ENCODE data around the gene TET2. TPM values are rescaled to one million over a fixed set of nuclear protein-coding genes. Genes with fewer than 3 reads are reported as not detected.

Gene TET2
- total and polyA plus RNA-seq, 2 of the 4 experiments (the other 2 are of a cell fraction): 5.6 to 25.3 TPM

DNA sequence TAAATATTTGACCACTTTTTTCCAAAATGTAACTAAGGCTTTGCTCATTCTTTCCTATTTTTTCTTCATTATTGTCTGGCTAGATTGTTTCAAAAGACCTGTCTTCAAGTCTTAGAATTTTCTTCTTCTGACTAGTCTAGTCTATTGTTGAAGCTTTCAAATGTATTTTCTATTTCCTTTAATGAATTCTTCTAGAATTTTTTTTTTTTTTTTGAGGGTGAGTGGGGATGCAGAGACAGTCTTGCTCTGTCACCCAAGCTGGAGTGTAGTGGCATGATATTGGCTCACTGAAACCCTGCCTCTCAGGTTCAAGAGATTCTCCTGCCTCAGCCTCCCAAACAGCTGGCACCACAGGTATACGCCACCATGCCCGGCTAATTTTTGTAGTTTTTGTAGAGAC, 141.4 kb downstream of the TET2 start:
- no peak overlapping the region for H2BK120ac ChIP-seq (ENCODE audit: low read depth, low read length)
- no peak overlapping the region for H3K9ac ChIP-seq (ENCODE audit: low read depth, low read length)
- H4K5ac ChIP-seq (ENCODE audit: low read depth, low read length): no peak overlapping the region
- no peaks in the 10 kb centered on the region for H3K79me1 ChIP-seq (ENCODE audit: low read depth in 1 of 2, low read length in 2 of 2)
- no peak overlapping the region for H4K8ac ChIP-seq (ENCODE audit: low read depth in 2 of 2, low read length in 2 of 2)
- no peak overlapping the region for H3K4me3 ChIP-seq (ENCODE audit: insufficient read depth, low read depth, low read length)
- TF ChIP-seq RAD21 (IDR thresholded peaks at IDR 0.05; ENCODE audit: low read length): no peak
- TF ChIP-seq MAZ (IDR thresholded peaks at IDR 0.05; ENCODE audit: borderline replicate concordance, low read depth, low read length): no peak
- TF ChIP-seq MXI1 (IDR thresholded peaks at IDR 0.05; ENCODE audit: borderline replicate concordance, low read depth, low read length): no peak
- no peak for TF ChIP-seq RFX5 (IDR thresholded peaks at IDR 0.05; ENCODE audit: low read depth, low read length)
- TF ChIP-seq NFE2L2 (IDR thresholded peaks at IDR 0.05; ENCODE audit: low read depth, low read length): no peak
- TF ChIP-seq CTCF (conservative IDR thresholded peaks at IDR 0.05; ENCODE audit: low read depth, low read length): no peak
- TF ChIP-seq BHLHE40 (IDR thresholded peaks at IDR 0.05; ENCODE audit: low read depth, low read length): no peak
- no peak for TF ChIP-seq USF2 (IDR thresholded peaks at IDR 0.05; ENCODE audit: low read depth, low read length)
- no peak for TF ChIP-seq SMC3 (IDR thresholded peaks at IDR 0.05; ENCODE audit: low read depth, low read length)
- TF ChIP-seq, protein P1, sequence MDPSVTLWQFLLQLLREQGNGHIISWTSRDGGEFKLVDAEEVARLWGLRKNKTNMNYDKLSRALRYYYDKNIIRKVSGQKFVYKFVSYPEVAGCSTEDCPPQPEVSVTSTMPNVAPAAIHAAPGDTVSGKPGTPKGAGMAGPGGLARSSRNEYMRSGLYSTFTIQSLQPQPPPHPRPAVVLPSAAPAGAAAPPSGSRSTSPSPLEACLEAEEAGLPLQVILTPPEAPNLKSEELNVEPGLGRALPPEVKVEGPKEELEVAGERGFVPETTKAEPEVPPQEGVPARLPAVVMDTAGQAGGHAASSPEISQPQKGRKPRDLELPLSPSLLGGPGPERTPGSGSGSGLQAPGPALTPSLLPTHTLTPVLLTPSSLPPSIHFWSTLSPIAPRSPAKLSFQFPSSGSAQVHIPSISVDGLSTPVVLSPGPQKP (IDR thresholded peaks at IDR 0.05; ENCODE audit: borderline replicate concordance, low read depth, low read length): no peak
- H3K27me3 ChIP-seq (ENCODE audit: control insufficient read depth, insufficient read depth, low read length): no peaks in the 10 kb centered on the region
- no TSS peak for BruUV-seq (replicated peaks)
- no peaks in the 10 kb centered on the region for H3K9me1 ChIP-seq (ENCODE audit: insufficient read depth, low read length)
- dilution Hi-C loops (cut with HindIII; ENCODE audit: low sequenced_read_pairs, unreplicated experiment): no loop called here
- no peak overlapping the region for H3K4ac ChIP-seq (ENCODE audit: low read depth, low read length)
- no peaks in the 10 kb centered on the region for H3K4me1 ChIP-seq (ENCODE audit: control insufficient read depth, insufficient read depth, low read length)
- no peak overlapping the region for H2BK15ac ChIP-seq (ENCODE audit: low read depth, low read length)
- no peak overlapping the region for H2AK5ac ChIP-seq (ENCODE audit: low read depth, low read length)
- no peak overlapping the region for H2BK20ac ChIP-seq (ENCODE audit: low read depth, low read length)
- DNase-seq (no peak), ATAC-seq (ENCODE audit: low read depth) (no peak)
- H3K36me3 ChIP-seq (ENCODE audit: control insufficient read depth, insufficient read depth, low read length): no peaks in the 10 kb centered on the region
- ChIA-PET CTCF (interaction anchor here (0.6 kb wide), 1 partner anchor 181 kb away, joined by 3 read pairs; no protein-coding TSS in a partner anchor), POLR2A (ENCODE audit: unreplicated experiment) (no interaction called here)
- no peak overlapping the region for H3K4me2 ChIP-seq (ENCODE audit: low read depth, low read length)
- no peak overlapping the region for H3K27ac ChIP-seq (ENCODE audit: insufficient read depth, low read length)
- intact Hi-C loops (cut with micrococcal nuclease): no loop called here
- H3K56ac ChIP-seq (ENCODE audit: extremely low read depth, insufficient read depth, low read length): no peak overlapping the region
- no peaks in the 10 kb centered on the region for H4K20me1 ChIP-seq (ENCODE audit: insufficient read depth, low read length)
- no peak overlapping the region for H3K23ac ChIP-seq (ENCODE audit: low read depth, low read length)
- no peak overlapping the region for H2BK5ac ChIP-seq (ENCODE audit: low read depth, low read length, poor library complexity, severe bottlenecking)
- in situ Hi-C loops (cut with MboI; ENCODE audit: low sequenced_read_pairs): no loop called here
- H4K91ac ChIP-seq (ENCODE audit: insufficient read depth, low read depth, low read length): no peak overlapping the region
- H2AK9ac ChIP-seq (replicated peaks; ENCODE audit: low read depth, low read length, poor library complexity): no peak overlapping the region
- no peak overlapping the region for H3K14ac ChIP-seq (replicated peaks; ENCODE audit: low read depth, low read length)
- no peaks in the 10 kb centered on the region; the same call in 1 of the 2 replicates for H3K9me3 ChIP-seq (ENCODE audit: control insufficient read depth, insufficient read depth, low read length)
- no peak overlapping the region for H3K18ac ChIP-seq (ENCODE audit: low read depth, low read length)
- no peak overlapping the region for H2AFZ ChIP-seq (replicated peaks; ENCODE audit: low read length, poor library complexity)
- WGBS, 2 experiments (ENCODE audit: extremely low coverage in 2 of 2, insufficient read length in 1 of 2): no CpG with 5 or more reads among the region's 2 CpGs
